DMS53 treated with DMSO at 0.1 percent for 48 hours (cell line): ENCODE data around the gene ACAP1.
A peak's percentile ranks its signal among the peaks of the same experiment; 100 is the strongest.

ENCODE experiments used
- DNase-seq: peaks from one replicate; lab custom pipeline; 2025; ENCODE audit not compliant: unreplicated experiment; lab: John Stamatoyannopoulos, UW

Gene ACAP1

DNA sequence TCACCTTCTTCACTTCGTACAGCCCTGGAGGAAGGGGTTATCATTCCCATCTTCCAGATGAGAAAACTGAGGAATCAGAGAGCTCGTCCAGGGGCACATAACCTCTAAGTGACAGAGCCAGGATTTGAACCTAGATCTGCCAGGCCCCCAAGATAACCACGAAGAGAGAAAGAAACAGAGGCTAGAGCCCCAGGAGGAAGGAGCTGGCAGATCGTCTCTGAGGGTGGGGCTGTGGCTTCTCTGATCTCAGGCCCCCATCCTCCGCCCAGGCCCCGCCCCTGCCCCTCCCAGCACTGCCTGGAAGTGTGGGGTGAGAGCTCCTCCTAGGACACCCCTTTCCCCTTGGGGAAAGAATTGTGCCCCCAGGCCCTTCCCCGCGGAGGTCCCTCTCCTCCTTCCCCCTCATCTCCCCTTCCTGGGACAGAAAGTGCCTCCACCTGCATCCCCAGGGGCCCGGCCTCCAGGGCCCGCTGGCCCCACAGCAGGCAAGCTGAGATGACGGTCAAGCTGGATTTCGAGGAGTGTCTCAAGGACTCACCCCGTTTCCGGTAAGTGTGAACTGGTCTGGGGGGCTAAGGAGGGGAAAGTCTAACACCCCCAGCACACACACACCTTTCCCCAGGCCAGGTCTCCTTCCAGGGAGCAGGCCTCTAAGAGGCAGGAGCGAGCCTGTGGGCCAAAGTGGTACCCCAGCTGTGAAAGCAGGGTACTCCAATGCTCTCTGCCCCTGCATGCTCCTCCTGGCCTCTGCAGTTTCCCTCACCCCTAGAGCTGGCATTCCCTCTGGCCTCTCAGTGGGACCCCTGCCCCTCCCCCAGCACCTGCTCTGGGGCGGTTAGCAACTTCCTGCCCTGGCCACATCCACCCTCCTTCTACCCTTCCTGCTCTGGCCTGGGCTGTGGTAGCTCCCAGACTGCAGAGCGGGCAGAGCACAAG, at the start of gene ACAP1:
TSS of gene ACAP1 (plus strand) at position 290 of the 936 bp plus-strand sequence. CDS start at position 496, 206 bp downstream.
- DNase-seq = no peak

DNA sequence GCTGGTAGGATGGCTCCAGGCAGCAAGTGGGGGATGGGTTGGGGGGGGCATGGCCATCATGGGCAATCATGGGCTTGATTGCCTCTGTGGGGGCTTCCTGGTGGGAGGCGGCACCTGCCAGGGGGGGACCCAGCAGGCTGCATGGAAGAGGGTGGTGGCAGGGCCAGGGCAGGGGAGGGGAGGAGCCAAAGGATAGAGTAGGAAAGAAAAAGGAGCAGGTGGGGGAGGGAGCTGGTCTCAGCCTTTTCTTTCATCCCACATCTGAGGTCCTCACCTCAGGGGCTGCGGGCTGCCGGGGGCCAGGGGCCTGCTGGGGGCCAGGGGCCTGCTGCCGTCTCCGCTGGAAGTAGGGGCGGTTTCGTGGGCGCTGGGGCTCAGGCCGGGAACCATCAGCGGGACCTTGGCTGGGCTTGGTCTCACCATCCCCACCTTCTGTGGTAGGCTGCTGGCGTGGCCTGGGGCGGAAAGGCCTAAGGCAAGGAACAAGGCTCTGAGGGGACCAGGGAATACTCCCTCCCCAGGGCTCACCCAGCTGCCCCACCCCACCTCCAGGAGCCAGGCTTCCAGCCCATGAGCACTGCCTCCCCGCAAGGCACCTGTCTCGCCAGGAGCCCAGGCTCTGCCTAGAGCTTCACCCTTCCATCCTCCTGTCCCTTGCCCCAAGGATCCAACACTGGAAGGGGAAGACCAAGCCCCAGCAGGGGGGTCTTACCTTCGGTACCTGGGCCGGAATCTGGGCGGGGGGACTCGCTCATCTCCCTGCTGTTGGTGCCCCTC, 46.9 kb upstream of the ACAP1 start:
- no peak for DNase-seq

DNA sequence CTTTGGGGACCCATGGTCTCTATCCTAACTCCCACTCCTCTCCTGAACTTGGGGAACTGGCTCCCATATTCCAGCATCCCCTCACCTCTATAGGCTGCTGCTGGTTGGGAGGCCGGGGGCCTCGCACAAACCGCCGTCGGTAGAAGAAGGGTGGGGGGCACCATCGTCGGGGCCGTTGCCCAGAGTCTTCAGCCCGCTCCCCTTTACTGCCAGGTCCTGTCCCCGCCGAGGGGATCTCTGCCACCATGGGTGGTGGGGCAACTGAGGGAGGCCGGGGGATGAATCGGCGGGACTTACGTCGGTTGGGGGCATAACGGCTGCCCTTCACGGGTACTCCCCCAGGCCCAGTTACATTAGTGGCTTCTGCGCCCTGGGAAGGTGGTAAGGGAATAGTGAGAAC, 46.2 kb upstream of the ACAP1 start:
- no peak for DNase-seq

DNA sequence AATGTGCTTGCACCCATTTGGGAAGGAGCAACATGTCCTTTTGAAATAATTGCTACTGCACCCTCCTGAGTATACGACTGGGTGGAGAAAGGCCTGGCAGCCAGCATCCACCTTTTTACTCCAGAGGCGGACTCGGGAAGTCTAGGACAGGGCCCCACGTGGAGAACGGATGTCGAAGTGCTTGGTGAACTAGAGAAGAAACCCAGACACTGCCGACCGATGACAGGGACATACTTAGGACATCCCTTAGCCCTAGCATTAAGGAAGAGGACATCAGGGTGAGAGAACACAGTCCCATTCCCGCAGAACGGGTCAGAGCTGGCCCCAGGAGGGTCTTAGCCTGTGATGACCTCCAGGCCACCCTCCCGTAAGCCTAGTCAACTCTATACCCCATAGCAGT, 45.6 kb upstream of the ACAP1 start:
- DNase-seq = no peak

DNA sequence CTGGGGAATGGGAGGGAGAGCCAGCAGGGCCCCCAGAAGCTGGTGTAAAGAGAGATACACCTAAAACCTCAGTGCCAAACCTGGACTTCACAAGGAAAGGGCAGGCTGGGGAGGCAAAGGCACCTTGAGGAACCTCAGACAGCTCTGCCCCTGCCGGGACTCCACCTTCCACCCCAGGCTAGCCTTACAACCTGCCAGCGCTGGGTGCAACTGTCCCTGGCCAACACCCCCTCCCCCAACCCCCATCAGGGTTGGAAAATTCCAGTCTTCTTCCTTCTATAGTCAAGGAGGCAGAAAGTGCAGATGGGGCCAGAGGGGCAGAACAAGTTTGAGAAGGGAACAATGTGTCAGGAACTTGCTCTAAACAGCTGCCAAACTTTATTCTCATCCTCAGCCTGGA, 44.1 kb upstream of the ACAP1 start:
- DNase-seq = no peak

DNA sequence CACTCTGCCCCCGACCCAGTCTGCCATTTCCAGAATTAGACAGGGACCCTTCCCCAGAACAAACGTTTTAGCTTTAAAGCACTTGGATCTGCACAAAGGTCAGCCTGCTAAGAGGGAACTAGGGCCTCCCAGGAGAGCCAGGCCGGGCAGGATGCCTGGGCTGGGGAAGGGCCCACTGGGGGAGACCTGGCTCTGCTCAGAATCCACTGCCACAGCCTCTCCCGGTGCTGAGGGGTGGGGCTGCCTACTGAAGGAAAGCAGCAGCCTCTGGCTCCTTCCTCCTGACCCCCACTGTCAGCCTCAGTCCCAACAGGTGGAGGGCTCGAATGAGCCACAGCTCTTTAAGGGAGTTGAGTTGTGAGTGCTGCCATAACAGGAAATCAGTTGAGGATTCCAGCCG, 43.6 kb upstream of the ACAP1 start:
- DNase-seq = no peak

DNA sequence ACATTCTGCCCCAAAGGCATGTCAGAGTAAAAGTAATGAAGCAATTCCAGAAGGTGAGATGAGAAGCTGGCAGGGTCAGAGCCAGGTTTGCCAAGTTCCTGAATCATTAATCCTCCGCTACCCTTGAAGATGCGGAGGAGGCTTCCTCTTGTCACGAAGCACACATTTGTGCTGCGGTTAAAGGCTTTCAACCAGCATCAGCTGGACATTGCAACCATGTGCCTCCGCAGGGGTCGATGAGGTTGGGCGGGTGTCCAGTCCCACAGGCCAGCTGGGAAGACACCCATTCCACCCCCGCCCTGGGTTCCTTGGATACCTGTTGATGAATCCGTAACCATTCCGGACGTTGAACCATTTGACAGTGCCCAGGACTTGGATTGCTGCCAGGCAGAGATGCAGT, 43.2 kb upstream of the ACAP1 start:
- no peak for DNase-seq

- DNase-seq = peak; percentile 21
Observed at GRCh38 chr17:7293816-7294613, 42.3 kb upstream of the ACAP1 start.

GRCh38 chr17:7294614-7295153, 41.6 kb upstream of the ACAP1 start, which contains the start of gene YBX2:
TSS of gene YBX2 (minus strand) at chr17:7294639. CDS start at chr17:7294500, 139 bp downstream.
- peak; percentile 94 for DNase-seq

DNA sequence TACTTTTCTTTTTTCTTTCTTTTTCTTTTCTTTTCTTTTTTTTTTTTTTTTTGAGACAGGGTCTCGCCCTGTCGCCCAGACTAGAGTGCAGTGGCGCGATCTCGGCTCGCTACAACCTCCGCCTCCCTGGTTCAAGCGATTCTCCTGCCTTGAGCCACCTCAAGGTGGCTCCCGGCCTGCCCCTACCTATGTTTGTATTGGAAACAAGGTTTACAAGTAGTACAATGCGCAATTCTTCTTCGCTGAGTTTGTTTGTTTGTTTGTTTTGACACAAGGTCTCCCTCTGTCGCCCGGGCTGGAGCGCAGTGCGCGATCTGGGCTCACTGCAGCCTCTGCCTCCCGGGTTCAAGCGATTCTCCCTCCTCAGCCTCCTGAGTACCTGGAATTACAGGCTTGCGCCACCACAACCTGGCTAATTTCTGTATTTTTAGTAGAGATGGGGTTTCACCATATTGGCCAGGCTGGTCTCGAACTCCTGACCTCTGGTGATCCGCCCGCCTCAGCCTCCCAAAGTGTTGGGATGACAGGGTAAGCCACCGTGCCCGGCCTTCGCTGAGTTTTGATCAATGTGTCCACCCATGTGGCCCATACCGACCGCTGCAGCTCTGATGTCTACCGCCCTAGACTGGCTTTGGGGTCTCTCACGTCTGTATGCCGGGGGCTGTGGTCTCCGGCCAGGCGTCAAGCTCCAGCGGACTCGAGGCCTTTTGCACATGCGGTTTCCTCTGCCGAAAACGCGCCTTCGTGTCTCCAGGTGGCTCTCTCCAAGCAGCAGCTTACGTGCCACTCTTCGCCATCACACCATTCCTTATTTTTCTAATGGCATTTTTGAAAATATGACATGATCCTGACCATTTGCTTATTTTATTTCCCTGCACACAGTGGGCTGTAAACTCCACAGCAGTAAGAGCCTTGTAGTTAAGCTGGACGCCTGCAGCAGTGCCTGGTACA, 40.8 kb upstream of the ACAP1 start:
- DNase-seq = no peak

- peak; percentile 83 for DNase-seq
Observed at GRCh38 chr17:7296189-7296861, 40.0 kb upstream of the ACAP1 start.

- DNase-seq = no peak
Observed at GRCh38 chr17:7304179-7304578, 32.1 kb upstream of the ACAP1 start.

GRCh38 chr17:7306911-7307685, 29.2 kb upstream of the ACAP1 start, which contains the start of gene EIF5A:
TSS of gene EIF5A (plus strand) at chr17:7307628. CDS start at chr17:7309636, 2,008 bp downstream.
- DNase-seq = peak; percentile 100

- no peak for DNase-seq
Observed at GRCh38 chr17:7307686-7308624, 28.4 kb upstream of the ACAP1 start.

DNA sequence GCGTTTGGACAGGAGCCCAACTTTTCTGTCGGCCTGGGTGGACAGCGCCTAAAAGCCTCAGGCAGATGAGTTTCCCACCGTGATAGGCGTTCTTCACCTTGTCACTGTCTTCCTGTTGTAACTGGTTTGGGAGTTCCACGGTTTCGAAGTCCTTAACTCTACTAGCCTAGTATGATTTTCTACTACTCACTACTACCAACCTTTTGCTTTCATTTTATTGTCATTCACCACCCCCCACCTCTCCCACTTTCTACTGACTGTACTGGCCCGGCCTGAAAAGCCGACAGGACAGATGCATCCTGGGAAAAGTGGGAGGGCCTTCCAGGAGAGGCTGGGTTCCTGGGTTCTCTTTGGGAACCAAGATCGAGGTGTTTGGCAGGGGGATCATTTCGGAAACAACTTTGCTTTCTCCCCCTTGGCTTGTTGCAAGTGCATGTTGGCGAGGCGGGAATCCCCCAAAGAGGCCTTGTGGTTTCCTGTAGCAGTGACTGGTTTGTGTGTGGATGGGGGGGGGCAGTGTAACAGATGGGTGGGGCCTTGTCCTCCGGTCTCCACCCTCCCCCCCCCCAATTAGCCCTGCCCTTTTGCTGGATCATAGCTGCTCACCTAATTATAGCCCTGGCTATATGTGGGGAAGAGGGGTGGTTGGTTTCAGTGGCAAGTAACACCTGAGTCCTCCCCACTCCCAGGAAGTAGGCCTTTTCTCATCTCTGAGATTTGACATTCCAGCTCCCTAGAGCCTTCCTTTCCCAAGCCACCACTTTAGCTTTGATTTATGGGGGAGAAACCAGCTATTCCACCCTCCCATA, 27.5 kb upstream of the ACAP1 start:
- DNase-seq = peak; percentile 69

DNA sequence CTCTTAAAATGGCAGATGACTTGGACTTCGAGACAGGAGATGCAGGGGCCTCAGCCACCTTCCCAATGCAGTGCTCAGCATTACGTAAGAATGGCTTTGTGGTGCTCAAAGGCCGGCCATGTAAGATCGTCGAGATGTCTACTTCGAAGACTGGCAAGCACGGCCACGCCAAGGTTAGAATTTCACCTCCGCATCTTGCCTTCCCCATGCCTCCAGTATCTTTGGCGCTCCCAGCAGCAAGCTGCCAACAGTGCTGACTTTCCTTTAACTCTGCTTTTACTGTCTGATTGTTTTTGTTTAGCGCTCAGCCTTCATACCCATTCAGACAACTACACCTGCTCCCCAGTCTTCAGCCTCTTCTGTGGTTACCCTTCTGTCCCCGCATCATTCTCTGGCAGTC, 26.7 kb upstream of the ACAP1 start:
- DNase-seq = no peak
